ENCODE data around the gene CLEC18C.
"Not testable (repeated sequence)": the region's sequence is repeated elsewhere in the genome, so short reads cannot be mapped to it uniquely, and the experiment has no call there.

The CLEC18C gene

GRCh38 chr16:70152578-70153302 is 20.8 kb upstream of the CLEC18C start:
- H3K4me3 ChIP-seq (ENCODE audit: low read depth, low read length) = no peak overlapping the region
- TF ChIP-seq CTCF (IDR thresholded peaks at IDR 0.05; ENCODE audit: low read depth, low read length) = no peak

- H3K4me3 ChIP-seq (ENCODE audit: low read depth, low read length) = not testable (repeated sequence)
Observed at GRCh38 chr16:70154736-70155135, 18.9 kb upstream of the CLEC18C start.

- H3K4me3 ChIP-seq (ENCODE audit: low read depth, low read length) = no peak overlapping the region
- TF ChIP-seq CTCF (IDR thresholded peaks at IDR 0.05; ENCODE audit: low read depth, low read length) = no peak
Observed at GRCh38 chr16:70156207-70156978, 17.2 kb upstream of the CLEC18C start.

- TF ChIP-seq CTCF (IDR thresholded peaks at IDR 0.05; ENCODE audit: low read depth, low read length) = no peak
- H3K4me3 ChIP-seq (ENCODE audit: low read depth, low read length) = no peak overlapping the region
Observed at GRCh38 chr16:70157105-70157476, 16.5 kb upstream of the CLEC18C start.

GRCh38 chr16:70157477-70158260 is 15.9 kb upstream of the CLEC18C start:
- 0 out of 2 replicates have a peak, but pooled peaks have one; percentile 5 for TF ChIP-seq CTCF (IDR thresholded peaks at IDR 0.05; ENCODE audit: low read depth, low read length)
- no peak overlapping the region for H3K4me3 ChIP-seq (ENCODE audit: low read depth, low read length)

GRCh38 chr16:70158261-70158939 is 15.2 kb upstream of the CLEC18C start:
- no peak for TF ChIP-seq CTCF (IDR thresholded peaks at IDR 0.05; ENCODE audit: low read depth, low read length)
- H3K4me3 ChIP-seq (ENCODE audit: low read depth, low read length) = no peak overlapping the region

Data from WI38 (cell line).